Neuronal stem cell (in vitro differentiated cells): ENCODE data around the gene GAS2L3.
"Not testable (repeated sequence)": the region's sequence is repeated elsewhere in the genome, so short reads cannot be mapped to it uniquely, and the experiment has no call there.

Experiments used
- DNase-seq: peaks from one replicate; pipeline ENCODE4 v3.0.0-alpha.2; 2013; ENCODE audit warnings: low spot score
- H2AFZ ChIP-seq: one replicate; pipeline ENCODE4 v1.6.1; 2013; ENCODE audit warnings: mild to moderate bottlenecking, low read length, inconsistent platforms
- H2AK5ac ChIP-seq: 2 replicates; pipeline ENCODE4 v1.6.1; 2013; ENCODE audit warnings: low read depth, mild to moderate bottlenecking, inconsistent platforms, low read length, moderate library complexity, mixed read lengths
- H2BK120ac ChIP-seq: 2 replicates; pipeline ENCODE4 v1.6.1; 2013; ENCODE audit warnings: low read depth, mild to moderate bottlenecking, inconsistent platforms, low read length, moderate library complexity, mixed read lengths
- H2BK12ac ChIP-seq: one replicate; pipeline ENCODE4 v1.6.1; 2013; ENCODE audit warnings: low read length, inconsistent platforms
- H2BK15ac ChIP-seq: 2 replicates; pipeline ENCODE4 v1.6.1; 2013; ENCODE audit warnings: mild to moderate bottlenecking, low read length, inconsistent platforms, mixed read lengths
- H2BK5ac ChIP-seq: one replicate; pipeline ENCODE4 v1.6.1; 2013; ENCODE audit warnings: inconsistent platforms, mild to moderate bottlenecking, low read length, moderate library complexity
- H3K14ac ChIP-seq: one replicate; pipeline ENCODE4 v1.6.1; 2013; ENCODE audit warnings: low read length, inconsistent platforms
- H3K18ac ChIP-seq: 2 replicates; pipeline ENCODE4 v1.6.1; 2013; ENCODE audit warnings: low read length, inconsistent platforms
- H3K23ac ChIP-seq: 2 replicates; pipeline ENCODE4 v1.6.1; 2013; ENCODE audit warnings: low read depth, mild to moderate bottlenecking, mixed read lengths, low read length, inconsistent platforms; ENCODE audit not compliant: poor library complexity
- H3K27ac ChIP-seq: replicated peaks from 3 replicates; pipeline ENCODE4 v1.5.1; 2013; ENCODE audit warnings: low read length, inconsistent platforms
- H3K27me3 ChIP-seq, 3 experiments: 2 replicates each; pipeline ENCODE4 v1.6.1; 2013; ENCODE audit warnings: low read length in 3 of 3, mild to moderate bottlenecking in 2 of 3, inconsistent platforms in 1 of 3, low read depth in 1 of 3, mixed read lengths in 1 of 3, moderate library complexity in 1 of 3; ENCODE audit not compliant: control insufficient read depth in 3 of 3, insufficient read depth in 3 of 3
- H3K36me3 ChIP-seq, 2 donors: replicated peaks in 1 of 2; 2 replicates each; pipeline ENCODE4 v1.6.1; 2013; ENCODE audit warnings: low read length in 2 of 2; ENCODE audit not compliant: control insufficient read depth in 2 of 2, insufficient read depth in 2 of 2
- H3K4ac ChIP-seq: 2 replicates; pipeline ENCODE4 v1.6.1; 2013; ENCODE audit warnings: inconsistent platforms, mild to moderate bottlenecking, low read length, moderate library complexity
- H3K4me1 ChIP-seq, 2 donors: 1 replicate in 1 of 2; 2 replicates in 1 of 2; pipeline ENCODE4 v1.6.1; 2013; ENCODE audit warnings: low read length in 2 of 2, low read depth in 1 of 2; ENCODE audit not compliant: control insufficient read depth in 2 of 2, insufficient read depth in 1 of 2
- H3K4me2 ChIP-seq: one replicate; pipeline ENCODE4 v1.6.1; 2013; ENCODE audit warnings: mild to moderate bottlenecking, low read length, inconsistent platforms; ENCODE audit not compliant: insufficient read depth, poor library complexity, severe bottlenecking
- H3K4me3 ChIP-seq, 2 donors: 2 replicates each; pipeline ENCODE4 v1.5.1; 2013; ENCODE audit warnings: low read length in 2 of 2, mild to moderate bottlenecking in 2 of 2, inconsistent platforms in 1 of 2, moderate library complexity in 1 of 2
- H3K79me1 ChIP-seq: one replicate; pipeline ENCODE4 v1.6.1; 2013; ENCODE audit warnings: low read depth, mild to moderate bottlenecking, inconsistent platforms, low read length, moderate library complexity
- H3K9ac ChIP-seq: one replicate; pipeline ENCODE4 v1.6.1; 2013; ENCODE audit warnings: mild to moderate bottlenecking, low read depth, low read length, inconsistent platforms; ENCODE audit not compliant: poor library complexity
- H3K9me3 ChIP-seq, 2 donors: replicated peaks in 1 of 2; 2 replicates each; pipeline versions ENCODE3 to v1.6.1; 2013; ENCODE audit warnings: low read length in 2 of 2, mild to moderate bottlenecking in 2 of 2, inconsistent platforms in 1 of 2, low read depth in 1 of 2, mixed read lengths in 1 of 2, moderate library complexity in 1 of 2; ENCODE audit not compliant: control insufficient read depth in 2 of 2, insufficient read depth in 1 of 2
- H4K8ac ChIP-seq: one replicate; pipeline ENCODE4 v1.6.1; 2013; ENCODE audit warnings: low read depth, mild to moderate bottlenecking, inconsistent platforms, low read length, moderate library complexity
- H4K91ac ChIP-seq: one replicate; pipeline ENCODE4 v1.6.1; 2013; ENCODE audit warnings: low read length, low read depth, mild to moderate bottlenecking, inconsistent platforms; ENCODE audit not compliant: poor library complexity
- WGBS, 2 donors: extraction: QIAGEN DNeasy Blood & Tissue Kit; methylation state at CpG; one replicate each; pipeline ENCODE4 v1.1.7; 2013; ENCODE audit warnings: missing lambda C conversion rate in 2 of 2, mixed read lengths in 1 of 2; ENCODE audit not compliant: insufficient read length in 2 of 2, insufficient replicate concordance in 1 of 2; ENCODE audit errors: extremely low coverage in 2 of 2; 5-methylcytosine and 5-hydroxymethylcytosine counted together

The GAS2L3 gene

DNA sequence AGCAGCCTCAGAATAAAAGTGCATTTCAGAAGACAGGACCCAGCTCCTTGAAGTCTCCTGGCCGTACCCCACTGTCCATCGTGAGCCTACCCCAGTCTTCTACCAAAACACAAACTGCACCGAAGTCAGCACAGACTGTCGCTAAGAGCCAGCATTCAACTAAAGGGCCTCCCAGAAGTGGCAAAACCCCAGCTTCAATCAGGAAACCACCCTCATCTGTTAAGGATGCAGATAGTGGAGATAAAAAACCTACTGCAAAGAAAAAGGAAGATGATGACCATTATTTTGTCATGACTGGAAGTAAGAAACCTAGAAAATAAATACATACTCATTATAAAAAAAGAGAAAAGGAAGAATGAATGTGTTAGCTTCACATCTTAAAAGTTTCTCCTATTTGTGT, 51.1 kb downstream of the GAS2L3 start:
- Histone ChIP-seq H3K27me3 (no peaks in the 10 kb centered on the region), H2BK15ac (no peak overlapping the region), H2BK120ac (no peak overlapping the region), H2AFZ (no peak overlapping the region), H3K14ac (no peak overlapping the region), H3K27ac (no peak overlapping the region), H3K4ac (no peak overlapping the region), H4K8ac (no peak overlapping the region), H3K18ac (no peak overlapping the region), H2BK5ac (no peak overlapping the region), H3K36me3 (peaks cover 3 to 21% of the 10 kb centered on the region in 2 donors), H3K4me2 (no peak overlapping the region), H3K4me3 (no peak overlapping the region), H3K4me1 (no peaks in the 10 kb centered on the region), H3K9me3 (no peaks in the 10 kb centered on the region), H3K79me1 (no peaks in the 10 kb centered on the region), H2BK12ac (no peak overlapping the region), H2AK5ac (no peak overlapping the region), H3K23ac (no peak overlapping the region), H3K9ac (no peak overlapping the region), H4K91ac (no peak overlapping the region)
- no CpG with 5 or more reads among the region's 4 CpGs for WGBS, 2 donors
- no peak for DNase-seq

- WGBS, 2 donors, result no CpG with 5 or more reads among the region's 4 CpGs
These were observed 59.0 kb downstream of the GAS2L3 start for GRCh38 chr12:100632445-100632892.

DNA sequence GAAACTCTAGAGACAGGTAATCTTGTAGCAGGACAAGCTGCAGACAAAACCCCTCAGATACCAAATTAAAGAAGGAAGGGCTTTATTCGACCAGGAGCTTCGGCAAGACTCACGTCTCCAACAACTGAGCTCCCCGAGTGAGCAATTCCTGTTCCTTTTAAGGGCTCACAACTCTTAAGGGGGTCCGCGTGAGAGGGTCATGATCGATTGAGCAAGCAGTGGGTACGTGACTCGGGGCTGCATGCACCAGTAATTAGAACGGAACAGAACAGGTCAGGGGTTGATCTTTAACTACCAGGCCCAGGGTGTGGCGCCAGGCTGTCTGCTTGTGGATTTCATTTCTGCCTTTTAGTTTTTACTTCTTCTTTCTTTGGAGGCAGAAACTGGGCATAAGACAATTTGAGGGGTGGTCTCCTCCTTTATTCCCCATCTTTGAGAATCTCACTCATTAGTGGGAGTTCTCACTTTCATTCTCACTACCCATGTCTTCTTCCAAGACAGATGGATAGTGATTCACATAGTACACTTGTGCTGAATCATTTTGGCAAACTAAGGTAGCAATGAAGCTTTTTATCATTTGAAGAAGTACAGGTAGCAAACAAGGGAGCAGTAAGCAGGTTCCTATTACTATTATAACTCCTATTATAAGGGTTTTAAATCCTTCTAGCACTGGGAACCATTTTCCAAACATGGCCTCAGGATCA, 59.8 kb downstream of the GAS2L3 start:
- not testable (repeated sequence) for H3K36me3 ChIP-seq, H3K9me3 ChIP-seq, DNase-seq, H2BK12ac ChIP-seq, H3K27me3 ChIP-seq, H2AK5ac ChIP-seq, H2BK5ac ChIP-seq, H3K14ac ChIP-seq, H3K4me2 ChIP-seq, H3K9ac ChIP-seq, H3K4ac ChIP-seq, H2AFZ ChIP-seq, H2BK15ac ChIP-seq, H4K91ac ChIP-seq, H3K23ac ChIP-seq, H4K8ac ChIP-seq, H3K18ac ChIP-seq, H3K27ac ChIP-seq, H3K4me1 ChIP-seq, H3K79me1 ChIP-seq, H3K4me3 ChIP-seq, H2BK120ac ChIP-seq
- WGBS, 2 donors, result no CpG with 5 or more reads among the region's 11 CpGs

More at GRCh38 chr12:100632445-100632892, 59.0 kb downstream of the GAS2L3 start:
- H4K91ac ChIP-seq, result no peak overlapping the region
- H4K8ac ChIP-seq, result no peak overlapping the region
- no peak overlapping the region for H3K18ac ChIP-seq
- no peak overlapping the region for H2BK15ac ChIP-seq
- no peaks in the 10 kb centered on the region for H3K79me1 ChIP-seq
- H3K4ac ChIP-seq, result no peak overlapping the region
- H2AK5ac ChIP-seq, result no peak overlapping the region
- no peaks in the 10 kb centered on the region for H3K27me3 ChIP-seq
- H3K14ac ChIP-seq, result no peak overlapping the region
- H2AFZ ChIP-seq, result no peak overlapping the region
- no peaks in the 10 kb centered on the region for H3K9me3 ChIP-seq
- no peak overlapping the region for H3K23ac ChIP-seq
- H2BK5ac ChIP-seq, result no peak overlapping the region
- no peak overlapping the region for H3K27ac ChIP-seq
- no peak overlapping the region for H3K4me2 ChIP-seq
- H3K4me3 ChIP-seq, result no peak overlapping the region
- no peaks in the 10 kb centered on the region for H3K4me1 ChIP-seq
- no peak overlapping the region for H2BK12ac ChIP-seq
- no peak overlapping the region for H2BK120ac ChIP-seq
- DNase-seq, result no peak
- no peaks in the 10 kb centered on the region for H3K36me3 ChIP-seq
- no peak overlapping the region for H3K9ac ChIP-seq

GRCh38 chr12:100643246-100643645, 69.8 kb downstream of the GAS2L3 start:
- no CpG with 5 or more reads among the region's 6 CpGs for whole genome bisulfite sequencing, 2 donors
- no peak overlapping the region for H2BK5ac ChIP-seq

More at GRCh38 chr12:100643246-100643645, 69.8 kb downstream of the GAS2L3 start:
- no peak for DNase-seq
- H3K4me1 ChIP-seq, result no peaks in the 10 kb centered on the region
- H3K4ac ChIP-seq, result no peak overlapping the region
- H3K23ac ChIP-seq, result no peak overlapping the region
- peaks cover 3 to 12% of the 10 kb centered on the region in 2 donors for H3K9me3 ChIP-seq
- H3K9ac ChIP-seq, result no peak overlapping the region
- H2BK12ac ChIP-seq, result no peak overlapping the region
- no peak overlapping the region for H3K18ac ChIP-seq
- no peak overlapping the region for H2AK5ac ChIP-seq
- H2BK120ac ChIP-seq, result no peak overlapping the region
- H3K36me3 ChIP-seq, result no peaks in the 10 kb centered on the region
- no peak overlapping the region for H3K4me3 ChIP-seq
- H3K4me2 ChIP-seq, result no peak overlapping the region
- H4K91ac ChIP-seq, result no peak overlapping the region
- no peak overlapping the region for H3K14ac ChIP-seq
- no peak overlapping the region for H2AFZ ChIP-seq
- H3K27me3 ChIP-seq, result no peaks in the 10 kb centered on the region
- no peak overlapping the region for H4K8ac ChIP-seq
- no peaks in the 10 kb centered on the region for H3K79me1 ChIP-seq
- H2BK15ac ChIP-seq, result no peak overlapping the region
- H3K27ac ChIP-seq, result no peak overlapping the region
